DMS153 treated with DMSO at 0.1 percent for 48 hours (cell line): ENCODE measurements around the gene CRCP.
"Not testable (repeated sequence)": the region's sequence is repeated elsewhere in the genome, so short reads cannot be mapped to it uniquely, and the experiment has no call there.

ENCODE experiments used
- DNase-seq: peaks from one replicate; lab custom pipeline; 2025; ENCODE audit not compliant: unreplicated experiment; lab: John Stamatoyannopoulos, UW

Gene CRCP

DNA sequence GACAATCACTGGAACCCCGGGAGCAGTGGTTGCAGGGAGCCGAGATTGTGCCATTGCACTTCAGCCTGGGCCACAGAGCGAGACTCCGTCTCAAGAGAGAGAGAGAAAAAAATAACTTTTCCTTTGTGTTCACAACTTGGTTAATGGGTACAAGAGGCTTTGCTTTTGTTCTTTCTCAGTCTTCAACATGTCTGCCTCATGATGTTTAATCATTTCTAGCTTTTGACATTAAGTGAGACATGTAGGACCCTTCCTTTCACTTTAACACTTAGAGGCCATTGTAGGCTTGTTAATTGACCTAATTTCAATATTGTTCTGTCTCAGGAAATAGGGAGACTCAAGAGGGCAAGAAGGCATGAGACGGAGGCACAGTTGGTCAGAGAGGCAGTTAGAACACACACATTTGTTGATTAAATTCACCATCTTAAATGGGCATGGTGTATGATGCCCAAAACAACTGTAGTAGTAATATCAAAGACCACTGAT lies 9.3 kb upstream of the CRCP start:
- no peak for DNase-seq

DNA sequence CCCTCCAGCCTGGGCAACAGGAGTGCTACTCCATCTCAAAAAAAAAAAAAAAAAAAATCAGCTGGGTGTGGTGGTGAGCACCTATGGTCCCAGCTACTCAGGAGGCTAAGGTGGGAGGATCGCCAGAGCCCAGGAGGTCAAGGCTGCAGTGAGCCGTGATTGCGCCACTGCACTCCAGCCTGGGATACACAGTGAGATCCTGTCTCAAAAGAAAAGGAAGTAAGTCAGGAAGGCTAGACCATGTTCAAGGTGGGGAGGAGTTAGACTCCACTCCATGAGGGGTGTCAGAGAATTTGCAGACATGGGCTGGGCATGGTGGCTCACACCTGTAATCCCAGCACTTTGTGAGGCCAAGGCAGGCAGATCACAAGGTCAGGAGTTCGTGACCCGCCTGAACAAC lies 6.2 kb upstream of the CRCP start:
- not testable (repeated sequence) for DNase-seq

DNA sequence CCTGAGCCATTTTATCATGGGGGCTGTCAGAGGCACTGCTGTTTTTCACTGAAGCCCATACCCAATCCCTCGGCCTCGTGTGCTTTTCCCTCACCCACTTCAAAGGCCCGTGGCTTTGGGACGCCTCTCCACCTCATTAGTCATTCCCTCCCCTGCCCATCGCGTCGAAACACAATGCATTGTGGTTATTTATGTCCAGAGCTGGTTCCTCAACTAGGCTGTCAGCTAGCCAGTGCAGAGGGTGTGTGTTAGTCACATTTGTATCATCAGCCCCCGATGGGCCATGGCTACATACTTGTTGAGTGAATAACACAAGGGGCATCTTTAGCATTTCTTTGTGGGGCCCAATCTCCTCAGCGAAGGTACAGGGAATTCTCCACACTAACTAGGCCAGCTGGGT lies 3.8 kb upstream of the CRCP start:
- DNase-seq: no peak

DNA sequence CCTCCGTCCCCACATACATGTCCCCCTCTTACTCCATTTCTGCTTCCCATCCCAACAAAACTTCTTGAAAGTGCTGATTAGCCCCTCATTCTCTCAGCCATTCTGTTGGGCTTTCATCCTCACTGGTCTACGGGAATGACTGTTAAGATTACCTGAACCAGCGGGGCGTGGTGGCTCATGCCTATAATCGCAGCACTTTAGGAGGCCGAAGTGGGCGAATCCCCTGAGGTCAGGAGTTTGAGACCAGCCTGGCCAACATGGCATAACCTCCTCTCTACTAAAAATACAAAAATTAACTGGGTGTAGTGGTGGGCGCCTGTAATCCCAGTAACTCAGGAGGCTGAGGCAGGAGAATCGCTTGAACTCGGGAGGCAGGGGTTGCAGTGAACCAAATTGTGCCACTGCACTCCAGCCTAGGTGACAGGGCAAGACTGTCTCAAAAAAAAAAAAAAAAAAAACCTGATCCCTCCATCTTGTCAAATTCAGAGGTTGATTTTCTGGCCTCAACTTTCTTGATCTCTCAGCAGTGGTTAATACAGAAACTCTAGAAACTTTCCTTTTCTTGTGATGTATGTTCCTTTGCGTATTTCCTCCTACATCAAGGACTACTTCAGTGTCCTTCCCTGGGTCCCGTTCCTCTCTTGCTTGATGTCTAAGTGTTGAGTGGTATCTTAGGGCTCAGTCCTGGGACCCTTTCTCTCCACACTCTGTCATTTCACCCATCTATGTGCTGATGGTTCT lies 2.2 kb downstream of the CRCP start:
- DNase-seq: not testable (repeated sequence)

DNA sequence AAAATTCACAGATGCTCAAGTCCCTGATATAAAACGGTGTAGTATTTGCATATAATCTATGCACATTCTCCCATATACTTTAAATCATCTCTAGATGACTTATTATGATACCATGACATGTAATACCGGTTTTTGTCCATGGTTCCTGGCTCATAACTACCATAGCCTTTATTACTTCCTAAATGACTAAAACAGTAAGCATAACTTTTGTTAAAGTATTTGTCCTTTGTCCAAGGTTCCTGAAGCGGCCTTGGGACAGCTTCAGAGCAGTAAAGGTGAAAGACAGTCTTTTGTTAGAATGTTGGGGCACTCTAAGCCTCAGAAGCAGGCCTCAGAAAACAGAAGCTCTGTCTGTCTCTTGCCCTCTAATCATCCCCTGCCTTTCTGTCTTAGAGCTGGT lies 4.0 kb downstream of the CRCP start:
- DNase-seq: no peak

DNA sequence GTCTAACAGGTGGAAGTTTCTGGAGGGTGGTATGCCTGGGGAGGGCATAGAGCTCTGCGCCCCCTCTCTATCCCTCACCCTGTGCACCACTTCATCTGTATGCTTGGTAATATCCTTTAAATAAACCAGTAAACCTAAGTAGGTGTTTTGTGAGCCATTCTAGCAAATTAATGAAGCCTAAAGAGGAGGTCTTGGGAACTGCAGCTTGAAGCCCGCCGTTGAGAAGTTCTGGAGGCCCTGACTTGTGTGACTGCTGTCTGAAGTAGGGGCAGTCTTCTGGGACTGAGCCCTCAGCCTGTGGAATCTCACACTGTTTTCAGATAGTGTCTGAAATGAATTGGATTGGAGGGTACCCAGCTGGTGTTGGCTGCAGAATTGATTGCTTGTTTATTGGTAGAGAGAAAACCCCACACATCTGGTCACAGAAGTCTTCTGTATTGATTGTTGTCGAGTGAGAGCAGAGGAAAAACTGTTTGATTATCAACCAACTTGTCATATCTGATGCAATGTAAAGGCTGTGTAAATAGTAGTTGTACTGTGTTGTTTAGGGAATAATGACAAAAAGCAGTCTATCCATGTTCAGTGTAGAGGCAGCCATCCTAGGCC lies 4.7 kb downstream of the CRCP start:
- no peak for DNase-seq

DNA sequence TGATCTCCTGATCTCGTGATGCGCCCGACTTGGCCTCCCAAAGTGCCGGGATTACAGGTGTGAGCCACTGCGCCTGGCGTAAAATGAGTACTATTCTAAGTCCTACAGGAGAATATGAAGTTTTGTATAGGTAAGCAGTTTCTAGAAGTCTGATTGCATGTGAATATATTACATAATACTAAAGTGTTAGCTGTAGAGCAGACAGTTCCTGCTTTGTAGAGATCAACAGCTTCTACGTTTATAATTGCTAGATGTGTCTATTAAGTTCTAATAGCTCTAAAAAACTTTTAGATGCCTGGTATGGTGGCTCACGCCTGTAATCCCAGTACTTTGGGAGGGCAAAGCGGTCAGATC lies 8.5 kb downstream of the CRCP start:
- no peak for DNase-seq

DNA sequence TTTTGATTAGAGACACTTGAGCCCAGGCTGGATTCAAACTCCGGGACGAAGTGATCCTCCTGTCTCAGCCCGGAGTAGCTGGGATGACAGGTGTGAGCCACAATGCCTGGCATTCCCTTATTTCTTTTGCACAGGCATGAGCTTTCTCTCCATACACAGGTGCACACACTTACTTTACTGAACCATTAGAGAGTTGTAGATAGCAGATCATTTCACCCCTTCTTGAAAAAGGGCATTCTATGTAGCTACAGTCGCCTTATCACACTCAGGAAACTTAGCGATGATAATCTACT lies 9.9 kb downstream of the CRCP start:
- DNase-seq: not testable (repeated sequence)

DNA sequence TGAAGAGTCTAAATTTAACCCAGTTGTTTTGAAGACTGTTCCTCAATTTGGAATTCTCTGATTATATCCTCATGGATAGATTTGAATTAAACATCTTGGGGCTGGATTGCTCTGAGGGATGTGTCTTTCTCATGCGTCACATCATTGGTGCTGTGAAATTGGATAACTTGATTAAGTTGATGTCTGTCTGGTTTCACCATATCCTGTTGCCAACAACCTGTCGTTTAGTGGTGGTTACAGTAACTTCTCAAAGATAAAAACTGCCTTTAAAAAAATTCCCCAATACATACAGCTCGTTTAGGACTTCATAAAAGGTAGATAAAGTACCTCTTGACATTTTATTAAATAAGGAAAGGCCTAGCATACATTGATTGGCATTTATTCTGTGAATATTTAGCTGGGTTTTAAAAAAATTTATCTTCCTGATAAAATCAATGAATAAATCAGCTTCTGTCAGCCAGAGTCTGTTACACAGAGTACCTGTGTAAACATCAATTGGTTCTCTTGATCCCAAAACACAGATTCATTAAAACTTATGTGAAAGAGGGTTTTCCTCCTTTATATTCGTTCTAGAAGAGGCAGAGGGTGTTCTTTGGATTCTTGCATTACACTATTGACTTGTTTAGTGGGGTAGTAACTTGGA lies 10.5 kb downstream of the CRCP start:
- no peak for DNase-seq

DNA sequence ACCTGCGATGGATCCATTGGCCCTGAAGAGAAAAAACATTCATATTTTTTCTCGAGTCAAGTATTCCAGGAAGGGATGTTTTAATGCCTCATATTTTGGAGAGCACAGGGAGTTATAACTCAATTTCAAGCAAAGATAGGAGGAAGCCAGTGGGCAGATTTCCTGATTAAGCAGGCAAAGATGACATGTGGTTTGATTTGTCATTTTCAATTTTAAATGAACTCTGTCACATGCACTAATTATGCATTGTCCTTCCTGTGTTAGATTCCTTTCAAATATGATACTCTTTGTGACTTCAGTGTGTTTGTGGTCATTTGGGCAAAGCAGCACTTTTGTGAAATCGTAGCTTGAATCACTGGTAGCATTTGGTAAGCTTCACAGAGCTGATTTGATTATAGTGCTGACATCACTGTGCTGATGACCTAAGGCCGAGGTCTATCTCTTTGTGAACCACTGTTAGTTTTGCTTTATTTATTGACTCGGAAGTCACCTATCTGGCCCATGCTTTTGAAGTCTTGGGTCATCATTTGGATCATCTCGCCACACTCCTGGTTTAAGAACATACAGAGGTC lies 11.2 kb downstream of the CRCP start:
- not testable (repeated sequence) for DNase-seq

DNA sequence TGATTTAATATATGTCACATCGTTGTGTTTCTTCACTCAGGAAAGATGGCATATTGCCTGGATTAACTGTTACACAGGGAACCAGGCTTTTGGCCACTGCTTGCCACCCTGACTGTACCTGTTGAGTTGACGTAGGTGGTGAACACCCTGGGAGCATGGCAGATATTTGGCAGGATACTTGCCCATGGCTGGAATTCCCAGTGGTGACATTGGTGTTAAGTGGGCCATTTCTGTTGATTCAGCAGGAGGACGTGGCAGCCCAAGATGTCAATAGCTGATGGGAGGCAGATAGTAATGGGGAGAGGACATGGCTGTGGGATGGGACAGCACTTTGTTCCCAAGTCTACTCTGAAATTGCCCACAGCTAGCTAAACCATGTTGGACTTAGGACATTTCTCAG lies 12.5 kb downstream of the CRCP start:
- not testable (repeated sequence) for DNase-seq

DNA sequence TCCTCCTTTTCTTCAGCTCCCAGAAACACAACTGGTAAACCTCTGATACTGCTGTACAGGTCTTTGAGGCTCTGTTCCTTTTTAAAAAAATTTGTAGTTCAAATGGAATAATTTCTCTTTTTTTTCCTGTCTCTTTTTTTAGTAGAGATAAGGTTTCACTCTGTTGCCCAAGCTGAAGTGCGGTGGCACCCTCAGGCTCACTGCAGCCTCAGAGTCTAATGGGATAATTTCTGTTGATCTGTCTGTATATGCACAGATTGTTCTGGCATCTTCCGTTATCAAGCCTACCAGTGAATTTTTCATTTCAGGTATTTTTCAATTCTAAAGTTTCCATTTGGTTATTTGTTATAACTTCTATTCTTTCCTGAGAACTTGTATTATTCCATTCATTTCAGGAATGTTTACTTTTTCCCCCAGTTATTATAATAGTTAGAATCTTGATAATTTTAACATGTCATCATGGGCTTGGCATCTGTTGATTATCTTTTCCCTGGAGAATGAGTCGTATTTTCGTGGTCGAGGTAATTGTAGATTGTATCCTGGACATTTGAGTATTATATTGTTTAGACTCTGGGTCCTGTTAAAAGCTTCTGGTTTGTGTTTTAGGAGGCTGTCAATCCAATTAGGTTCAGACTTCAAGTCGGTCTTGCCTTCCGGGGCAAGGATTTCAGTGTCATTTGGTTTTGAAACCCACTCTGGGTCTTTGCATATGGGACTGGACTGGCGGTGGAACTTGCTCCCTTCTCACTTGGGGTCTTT lies 24.5 kb downstream of the CRCP start:
- DNase-seq: no peak

DNA sequence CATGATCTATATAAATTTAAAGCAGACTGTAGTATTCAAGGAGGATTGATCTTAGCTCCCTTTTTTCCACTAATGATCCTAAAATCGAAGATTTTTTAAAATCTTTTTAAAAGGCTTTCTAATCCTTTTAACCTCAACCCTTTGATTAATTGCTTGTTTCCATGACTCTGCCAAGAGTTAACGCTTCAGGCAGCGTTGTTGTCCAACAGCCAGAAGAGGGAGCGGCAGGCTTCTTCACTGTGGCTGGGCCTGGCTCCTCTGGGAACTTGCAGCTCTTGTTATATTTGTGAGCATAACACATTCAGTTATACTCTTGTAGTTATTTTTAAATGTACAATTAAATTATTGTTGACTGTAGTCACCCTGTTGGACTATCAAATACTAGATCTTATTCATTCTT lies 26.3 kb downstream of the CRCP start:
- DNase-seq: no peak

DNA sequence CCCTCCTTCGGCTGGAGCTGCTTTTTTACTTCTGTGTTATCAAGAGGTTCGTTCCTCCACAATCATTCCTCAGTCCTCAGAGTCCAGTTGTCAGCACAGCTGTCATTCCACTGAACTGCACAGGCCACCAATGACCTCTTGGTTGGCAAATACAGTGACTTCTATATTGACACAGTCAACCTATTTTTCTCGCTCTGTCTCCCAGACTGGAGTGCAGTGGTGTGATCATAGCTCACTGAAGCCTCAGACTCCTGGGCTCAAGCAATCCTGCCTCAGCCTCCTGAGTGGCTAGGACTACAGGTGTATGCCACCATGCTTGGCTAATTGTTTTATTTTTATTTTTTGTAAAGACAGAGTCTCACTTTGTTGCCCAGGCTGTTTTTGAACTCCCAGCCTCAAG lies 27.7 kb downstream of the CRCP start:
- no peak for DNase-seq

DNA sequence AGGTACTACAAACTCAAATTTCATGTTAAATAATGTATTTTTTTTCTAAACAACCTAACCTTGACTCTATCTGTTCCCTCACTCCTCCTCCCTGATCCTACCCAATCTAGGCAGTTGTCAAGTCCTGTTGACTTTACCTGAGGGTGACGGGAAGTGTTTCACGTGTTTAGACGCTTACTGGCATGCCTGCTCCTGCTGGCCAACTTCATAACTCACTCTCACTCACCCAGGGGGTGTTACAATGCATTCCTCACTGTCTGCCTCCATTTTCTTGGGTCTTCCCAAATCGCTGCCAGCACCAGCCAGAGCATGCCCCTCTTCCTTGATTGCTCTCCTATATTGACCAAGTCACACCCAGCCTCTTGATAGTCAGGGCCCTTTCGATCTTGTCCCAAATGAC lies 28.3 kb downstream of the CRCP start:
- no peak for DNase-seq

DNA sequence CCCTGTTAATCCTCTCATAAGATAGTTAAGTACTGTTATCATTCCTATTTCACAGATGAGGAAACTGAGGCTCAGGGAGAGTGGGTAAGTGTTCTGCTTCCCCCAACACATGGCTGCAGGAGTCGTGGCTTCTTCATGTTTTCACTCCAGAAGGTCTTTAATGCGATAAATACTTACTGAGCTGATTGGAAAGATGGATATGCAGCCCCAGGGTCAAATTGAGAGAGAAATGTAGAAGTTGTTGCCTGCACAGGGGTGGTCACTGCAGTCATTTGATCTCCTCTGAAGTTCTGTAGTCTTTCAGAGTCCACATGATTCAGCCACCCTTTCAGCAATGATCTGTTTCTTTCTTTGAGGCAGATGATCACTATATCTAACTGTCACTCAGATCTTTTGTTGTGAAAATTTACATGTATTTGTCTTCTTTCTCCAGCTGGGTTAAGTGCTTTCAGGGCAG lies 29.3 kb downstream of the CRCP start:
- no peak for DNase-seq

DNA sequence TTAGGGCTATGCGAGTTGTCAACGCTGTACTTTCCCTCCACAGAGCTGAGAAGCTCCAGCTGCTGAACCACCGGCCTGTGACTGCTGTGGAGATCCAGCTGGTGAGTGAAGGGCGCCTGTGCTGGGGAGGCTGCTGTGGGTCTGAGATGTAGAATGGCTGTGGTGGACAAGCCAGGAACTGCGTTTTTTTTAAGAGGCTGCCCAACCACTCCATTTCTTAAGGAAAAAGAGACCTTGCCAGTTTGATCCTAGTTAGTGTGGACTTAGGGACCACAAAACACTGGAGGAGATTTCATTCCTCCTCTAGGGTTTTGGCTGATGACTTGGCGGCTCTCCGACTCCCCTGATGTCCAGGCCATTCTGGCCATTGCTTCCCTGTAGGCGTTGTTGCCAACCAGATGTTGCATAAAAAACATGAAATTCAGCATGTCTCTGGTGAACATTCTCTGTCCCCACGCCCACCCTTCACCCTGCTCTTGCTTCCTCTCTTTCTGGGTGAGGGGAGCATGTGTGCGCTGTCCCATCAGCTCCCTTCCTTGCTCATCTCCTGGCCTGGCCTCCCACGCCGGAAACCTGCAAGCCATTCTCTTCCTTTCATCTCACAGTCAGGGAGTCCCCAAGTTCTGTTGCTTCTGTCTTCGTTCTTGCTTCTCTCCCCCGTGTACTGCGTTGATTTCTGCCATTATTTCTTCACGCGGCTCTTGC lies 30.9 kb downstream of the CRCP start:
- no peak for DNase-seq

DNA sequence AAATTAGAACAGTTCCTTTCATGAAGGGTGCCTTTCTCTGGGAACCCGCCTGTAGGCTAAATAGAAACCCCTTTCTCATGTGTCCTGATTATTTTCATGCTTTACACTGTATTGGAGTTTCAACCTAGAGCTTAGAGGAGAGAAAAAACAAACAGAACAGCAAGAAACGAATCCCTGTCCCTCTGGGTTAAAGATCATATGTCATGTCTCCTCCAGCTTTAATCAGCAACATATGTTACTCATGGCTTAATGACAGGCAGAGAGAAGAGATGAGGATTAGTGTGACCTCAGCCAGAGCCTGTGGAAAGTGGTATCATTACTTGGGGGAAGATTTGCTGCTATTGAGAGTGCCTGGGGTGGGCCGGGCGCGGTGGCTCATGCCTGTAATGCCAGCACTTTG lies 32.1 kb downstream of the CRCP start:
- DNase-seq: no peak

DNA sequence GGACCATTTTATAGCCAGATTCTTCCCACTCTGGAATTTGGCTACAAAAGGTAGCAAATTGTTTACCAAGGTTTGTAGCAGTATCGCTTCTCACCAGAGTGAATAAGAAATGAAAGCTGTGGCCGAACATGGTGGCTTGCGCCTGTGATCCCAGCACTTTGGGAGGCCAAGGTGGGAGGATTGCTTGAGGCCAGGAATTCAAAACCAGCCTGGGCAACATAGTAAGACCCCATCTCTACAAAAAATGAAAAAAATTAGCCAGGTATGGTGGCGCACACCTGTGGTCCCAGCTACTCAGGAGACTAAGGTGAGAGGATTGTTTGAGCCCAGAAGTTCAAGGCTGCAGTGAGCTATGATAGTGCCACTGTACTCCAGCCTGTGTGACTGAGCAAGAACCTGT lies 33.0 kb downstream of the CRCP start:
- DNase-seq: not testable (repeated sequence)

DNA sequence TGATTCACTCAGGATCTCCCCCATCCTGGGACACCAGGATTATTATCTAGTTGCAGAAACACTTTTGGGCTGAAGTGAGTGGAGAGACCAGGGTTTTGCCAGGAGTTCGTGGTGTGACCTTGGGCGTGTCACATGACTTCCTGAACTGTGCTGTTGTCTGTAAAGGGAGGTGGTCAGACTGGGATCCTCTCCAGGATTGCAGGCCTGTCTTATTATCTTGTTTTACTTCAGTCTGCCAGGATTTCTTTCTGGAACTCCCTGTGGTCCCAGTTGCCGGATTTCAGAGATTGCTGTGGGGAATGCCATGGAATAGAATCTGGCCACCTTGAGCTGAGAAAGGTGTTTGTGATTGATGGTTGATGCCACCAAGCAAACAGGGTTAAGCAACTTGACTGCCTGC lies 35.8 kb downstream of the CRCP start:
- no peak for DNase-seq
